Liver (tissue), 9 donors: ENCODE data around the gene U2AF2. TPM values are rescaled to one million over a fixed set of nuclear protein-coding genes. Genes with fewer than 3 reads are reported as not detected.

Source experiments
- DNase-seq: peaks from one replicate; pipeline ENCODE4 v3.0.0-alpha.2; 2017; ENCODE audit warnings: low spot score
- H3K27ac ChIP-seq, 2 donors: one replicate each; pipeline ENCODE4 v1.7.0; 2013; ENCODE audit warnings: inconsistent platforms in 2 of 2, low read length in 2 of 2, control low read depth in 1 of 2, low read depth in 1 of 2, mild to moderate bottlenecking in 1 of 2
- H3K27me3 ChIP-seq, 4 donors: one replicate each; pipeline versions ENCODE4 v1.6.1 to v1.7.0; 2013; ENCODE audit warnings: low read length in 3 of 4, inconsistent platforms in 1 of 4, mild to moderate bottlenecking in 1 of 4, moderate library complexity in 1 of 4; ENCODE audit not compliant: control insufficient read depth in 4 of 4, insufficient read depth in 4 of 4
- H3K36me3 ChIP-seq, 4 donors: one replicate each; pipeline versions ENCODE4 v1.6.1 to v1.7.0; 2013; ENCODE audit warnings: low read length in 3 of 4, mild to moderate bottlenecking in 3 of 4, low read depth in 1 of 4, moderate library complexity in 1 of 4; ENCODE audit not compliant: control insufficient read depth in 4 of 4, insufficient read depth in 3 of 4
- H3K4me1 ChIP-seq, 4 donors: one replicate each; pipeline versions ENCODE4 v1.6.1 to v1.7.0; 2013; ENCODE audit warnings: low read length in 3 of 4, mild to moderate bottlenecking in 3 of 4, moderate library complexity in 1 of 4; ENCODE audit not compliant: control insufficient read depth in 4 of 4, insufficient read depth in 4 of 4
- H3K4me3 ChIP-seq, 3 donors: one replicate each; pipeline versions ENCODE4 v1.6.1 to v1.7.0; 2013; ENCODE audit warnings: low read length in 3 of 3, control low read depth in 1 of 3, low read depth in 1 of 3, mild to moderate bottlenecking in 1 of 3
- H3K9ac ChIP-seq, 2 donors: one replicate each; pipeline ENCODE4 v1.7.0; 2013; ENCODE audit warnings: low read length in 2 of 2, mild to moderate bottlenecking in 2 of 2, moderate library complexity in 2 of 2, control low read depth in 1 of 2, low read depth in 1 of 2
- H3K9me3 ChIP-seq, 4 donors: one replicate each; pipeline versions ENCODE4 v1.6.1 to v1.7.0; 2013; ENCODE audit warnings: low read length in 3 of 4; ENCODE audit not compliant: control insufficient read depth in 4 of 4
- EGR1 ChIP-seq, 2 donors: IDR thresholded peaks; 2 replicates each; pipeline ENCODE4 v1.6.1; 2016 to 2018; ENCODE audit warnings: antibody characterized with exemption in 2 of 2, low read depth in 2 of 2
- FOXA2 ChIP-seq: IDR thresholded peaks from 2 replicates; pipeline ENCODE4 v1.6.1; 2016; ENCODE audit warnings: antibody characterized with exemption
- GABPA ChIP-seq, 2 donors: IDR thresholded peaks in 1 of 2; conservative IDR thresholded peaks in 1 of 2; 2 replicates each; pipeline ENCODE4 v1.6.1; 2016; ENCODE audit warnings: antibody characterized with exemption in 2 of 2, mild to moderate bottlenecking in 1 of 2, moderate library complexity in 1 of 2
- HNF4G ChIP-seq: IDR thresholded peaks from 2 replicates; pipeline ENCODE4 v1.6.1; 2016; ENCODE audit warnings: antibody characterized with exemption
- JUND ChIP-seq, 2 donors: IDR thresholded peaks; 2 replicates each; pipeline ENCODE4 v1.6.1; 2016; ENCODE audit warnings: antibody characterized with exemption in 2 of 2
- MAX ChIP-seq: IDR thresholded peaks from 2 replicates; pipeline ENCODE4 v1.6.1; 2016; ENCODE audit warnings: antibody characterized with exemption
- REST ChIP-seq: IDR thresholded peaks from 2 replicates; pipeline ENCODE4 v1.6.1; 2016; ENCODE audit warnings: antibody characterized with exemption, mild to moderate bottlenecking
- SP1 ChIP-seq: IDR thresholded peaks from 2 replicates; pipeline ENCODE4 v1.6.1; 2018; ENCODE audit warnings: antibody characterized with exemption, mild to moderate bottlenecking
- ZBTB33 ChIP-seq: IDR thresholded peaks from 2 replicates; pipeline ENCODE4 v1.6.1; 2016; ENCODE audit warnings: antibody characterized with exemption
- WGBS: extraction: QIAGEN DNeasy Blood & Tissue Kit; methylation state at CpG from one replicate; pipeline ENCODE4 v1.1.7; 2013; 5-methylcytosine and 5-hydroxymethylcytosine counted together
- polyA plus RNA-seq, 2 donors: library from polyadenylated mRNA; stranded (reverse) in 1 of 2; unstranded in 1 of 2; fragments of 200-250 nt in 1 of 2; fragments of >200 nt in 1 of 2; fragmentation: Nextera tagmentation in 1 of 2; extraction: Ambion mirVana in 1 of 2; gene quantifications; one replicate each; pipeline versions ENCODE4 v1.2.1 to v1.2.3, GENCODE V29; 2013 to 2015
- total RNA-seq, 2 donors: library from RNA; depleted of rRNA; stranded (reverse); fragments of >200 nt; gene quantifications; one replicate each; pipeline ENCODE4 v1.2.3, GENCODE V29; 2014
- donor health status: healthy.
- donor health status: healthy.
- donor health status: healthy.
- donor health status: healthy.
- donor health status: healthy.

Gene U2AF2
- total and polyA plus RNA-seq, 4 donors = 8.6 to 66.6 (median 51.2) TPM

- no peak for TF ChIP-seq GABPA (IDR thresholded peaks at IDR 0.05 in 1 of 2, conservative IDR thresholded peaks at IDR 0.05 in 1 of 2)
- TF ChIP-seq ZBTB33 = no peak
- no peak for TF ChIP-seq SP1
- TF ChIP-seq REST = no peak
- no peak for TF ChIP-seq EGR1 (IDR thresholded peaks at IDR 0.05; ENCODE audit: low read depth in 2 of 2)
- no peak for TF ChIP-seq JUND (IDR thresholded peaks at IDR 0.05)
- TF ChIP-seq HNF4G = no peak
- WGBS = 97% methylated on average over 19 of the region's 19 CpGs
- no peak for DNase-seq
- Histone ChIP-seq H3K9me3 (no peaks in the 10 kb centered on the region), H3K4me3 (no peak overlapping the region), H3K27me3 (no peaks in the 10 kb centered on the region), H3K27ac (no peak overlapping the region), H3K9ac (no peak overlapping the region), H3K4me1 (no peaks in the 10 kb centered on the region), H3K36me3 (peaks cover 24 to 89% (median 37%) of the 10 kb centered on the region in 4 donors)
Measured at GRCh38 chr19:55692681-55693081, 37.8 kb downstream of the U2AF2 start.

- Histone ChIP-seq H3K4me3 (no peak overlapping the region), H3K27ac (no peak overlapping the region), H3K9ac (no peak overlapping the region), H3K27me3 (no peaks in the 10 kb centered on the region), H3K4me1 (no peaks in the 10 kb centered on the region), H3K9me3 (no peaks in the 10 kb centered on the region), H3K36me3 (peaks cover 21 to 88% (median 34%) of the 10 kb centered on the region in 4 donors)
- 95% methylated on average over 20 of the region's 20 CpGs for WGBS
- no peak for DNase-seq
- TF ChIP-seq FOXA2 (no peak), SP1 (no peak), REST (no peak), MAX (no peak)
Measured at GRCh38 chr19:55693336-55693974, 38.6 kb downstream of the U2AF2 start.
